Measurements from ENCODE around the gene CDK10. TPM values are rescaled to one million over a fixed set of nuclear protein-coding genes. Genes with fewer than 3 reads are reported as not detected.

CDK10 gene
- total RNA-seq, 1 experiment from 2014 or later = 76.6 TPM

- intact Hi-C loops (cut with micrococcal nuclease; ENCODE audit: unreplicated experiment) = loop anchor here (2.0 to 10.0 kb wide), 5 partner anchors 129 to 457 kb away; partner anchors contain the start of gene TUBB3
Measured at GRCh38 chr16:89701425-89702406, 15.2 kb downstream of the CDK10 start, which contains the start of gene SPATA2L. TSS of gene SPATA2L (minus strand) at chr16:89701705. CDS start at chr16:89701232, 473 bp downstream.

GRCh38 chr16:89704281-89704680, 17.8 kb downstream of the CDK10 start:
- H3K36me3 ChIP-seq (ENCODE audit: low read depth) = no peaks in the 10 kb centered on the region
- H3K4me2 ChIP-seq = no peak overlapping the region
- no peak overlapping the region for H3K4me3 ChIP-seq
- CTCF ChIA-PET = interaction anchor here (0.6 kb wide), 1 partner anchor 168 kb away, joined by 8 read pairs; no protein-coding TSS in a partner anchor
- H3F3A ChIP-seq (ENCODE audit: insufficient read depth, low read depth) = peaks cover 34% of the 10 kb centered on the region; the same call in 1 of the 2 replicates
- H3K27me3 ChIP-seq (ENCODE audit: insufficient read depth, low read depth) = no peaks in the 10 kb centered on the region
- no peaks in the 10 kb centered on the region for H3K79me2 ChIP-seq (ENCODE audit: low read depth)
- BruUV-seq (replicated peaks) = no TSS peak
- TF ChIP-seq EZH2 (IDR thresholded peaks at IDR 0.05; ENCODE audit: low read depth) = no peak
- TF ChIP-seq, protein P1, sequence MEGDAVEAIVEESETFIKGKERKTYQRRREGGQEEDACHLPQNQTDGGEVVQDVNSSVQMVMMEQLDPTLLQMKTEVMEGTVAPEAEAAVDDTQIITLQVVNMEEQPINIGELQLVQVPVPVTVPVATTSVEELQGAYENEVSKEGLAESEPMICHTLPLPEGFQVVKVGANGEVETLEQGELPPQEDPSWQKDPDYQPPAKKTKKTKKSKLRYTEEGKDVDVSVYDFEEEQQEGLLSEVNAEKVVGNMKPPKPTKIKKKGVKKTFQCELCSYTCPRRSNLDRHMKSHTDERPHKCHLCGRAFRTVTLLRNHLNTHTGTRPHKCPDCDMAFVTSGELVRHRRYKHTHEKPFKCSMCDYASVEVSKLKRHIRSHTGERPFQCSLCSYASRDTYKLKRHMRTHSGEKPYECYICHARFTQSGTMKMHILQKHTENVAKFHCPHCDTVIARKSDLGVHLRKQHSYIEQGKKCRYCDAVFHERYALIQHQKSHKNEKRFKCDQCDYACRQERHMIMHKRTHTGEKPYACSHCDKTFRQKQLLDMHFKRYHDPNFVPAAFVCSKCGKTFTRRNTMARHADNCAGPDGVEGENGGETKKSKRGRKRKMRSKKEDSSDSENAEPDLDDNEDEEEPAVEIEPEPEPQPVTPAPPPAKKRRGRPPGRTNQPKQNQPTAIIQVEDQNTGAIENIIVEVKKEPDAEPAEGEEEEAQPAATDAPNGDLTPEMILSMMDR (conservative IDR thresholded peaks at IDR 0.05) = no peak
- DNase-seq = no peak
- POLR2A ChIA-PET (ENCODE audit: unreplicated experiment) = interaction anchor here (0.6 kb wide), 1 partner anchor 169 kb away, joined by 16 read pairs; the partner anchor contains the start of gene TCF25
- H2AFZ ChIP-seq = no peak overlapping the region
- peaks cover 6% of the 10 kb centered on the region for H4K20me1 ChIP-seq (ENCODE audit: insufficient read depth)
- intact Hi-C loops (cut with micrococcal nuclease; ENCODE audit: unreplicated experiment) = loop anchor here (5.0 to 10.0 kb wide), 4 partner anchors 132 to 459 kb away; partner anchors contain the start of gene TUBB3
- peaks cover 5% of the 10 kb centered on the region; the same call in 1 of the 2 replicates for H3K4me1 ChIP-seq (replicated peaks; ENCODE audit: insufficient read depth)
- H3K9me2 ChIP-seq (ENCODE audit: insufficient read depth) = no peaks in the 10 kb centered on the region
- H3K27ac ChIP-seq = no peak overlapping the region
- no peaks in the 10 kb centered on the region for H3K9me3 ChIP-seq (ENCODE audit: insufficient read depth, low read depth)

More at GRCh38 chr16:89701425-89702406, 15.2 kb downstream of the CDK10 start, which contains the start of gene SPATA2L:
- Histone ChIP-seq H3K4me3 (peak within 1 kb of the TSS; percentile 67), H3K27me3 (ENCODE audit: insufficient read depth, low read depth) (no peaks in the 10 kb centered on the region), H3K4me1 (replicated peaks; ENCODE audit: insufficient read depth) (peaks cover 5% of the 10 kb centered on the region; the same call in 1 of the 2 replicates), H3K36me3 (ENCODE audit: low read depth) (no peaks in the 10 kb centered on the region), H3K4me2 (peak within 1 kb of the TSS; percentile 96), H2AFZ (peak within 1 kb of the TSS; percentile 71), H3K9me2 (ENCODE audit: insufficient read depth) (no peaks in the 10 kb centered on the region), H3K79me2 (ENCODE audit: low read depth) (no peaks in the 10 kb centered on the region), H3K27ac (peak within 1 kb of the TSS; percentile 29; the same call in 1 of the 2 replicates), H3F3A (ENCODE audit: insufficient read depth, low read depth) (peaks cover 32% of the 10 kb centered on the region; the same call in 1 of the 2 replicates), H3K9me3 (ENCODE audit: insufficient read depth, low read depth) (no peaks in the 10 kb centered on the region), H4K20me1 (ENCODE audit: insufficient read depth) (peaks cover 17% of the 10 kb centered on the region)
- ChIA-PET CTCF (interaction anchor here (1.6 to 2.0 kb wide), 2 partner anchors 160 to 171 kb away, joined by 6 to 7 read pairs; partner anchors contain the start of gene TCF25), POLR2A (ENCODE audit: unreplicated experiment) (interaction anchor here (0.6 kb wide), 1 partner anchor 30 kb away, joined by 8 read pairs; no protein-coding TSS in a partner anchor)
- DNase-seq = peak; percentile 87 to 99
- TF ChIP-seq, protein P1 (conservative IDR thresholded peaks at IDR 0.05) = no peak
- TF ChIP-seq EZH2 (IDR thresholded peaks at IDR 0.05; ENCODE audit: low read depth) = no peak
- BruUV-seq (replicated peaks) = no TSS peak

DNA sequence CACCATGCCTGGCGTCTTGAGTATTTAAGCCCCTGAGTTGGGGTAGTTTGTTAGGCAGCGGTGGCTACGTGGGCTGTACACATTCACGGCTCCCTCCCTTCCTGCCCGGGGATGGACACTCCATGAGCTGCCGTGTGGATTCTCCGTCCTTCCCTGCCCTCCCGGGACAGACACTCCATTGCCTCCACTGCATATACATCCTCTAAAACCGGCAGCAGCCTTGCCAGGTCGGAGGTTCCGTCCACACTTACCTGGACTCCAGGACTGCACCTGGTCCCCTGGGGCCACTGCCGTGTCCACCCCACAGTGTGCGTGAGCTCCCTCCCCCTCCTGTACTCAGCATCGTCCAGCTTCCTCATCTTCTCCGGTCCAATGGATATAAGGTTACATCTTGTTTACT, 18.5 kb downstream of the CDK10 start:
- Histone ChIP-seq H3K27me3 (ENCODE audit: insufficient read depth, low read depth) (no peaks in the 10 kb centered on the region), H3F3A (ENCODE audit: insufficient read depth, low read depth) (peaks cover 29% of the 10 kb centered on the region; the same call in 1 of the 2 replicates), H3K4me3 (no peak overlapping the region), H3K9me3 (ENCODE audit: insufficient read depth, low read depth) (no peaks in the 10 kb centered on the region), H3K27ac (no peak overlapping the region), H3K4me1 (replicated peaks; ENCODE audit: insufficient read depth) (no peaks in the 10 kb centered on the region; the same call in 1 of the 2 replicates), H3K9me2 (ENCODE audit: insufficient read depth) (no peaks in the 10 kb centered on the region), H2AFZ (no peak overlapping the region), H3K79me2 (ENCODE audit: low read depth) (no peaks in the 10 kb centered on the region), H4K20me1 (ENCODE audit: insufficient read depth) (no peaks in the 10 kb centered on the region), H3K4me2 (no peak overlapping the region), H3K36me3 (ENCODE audit: low read depth) (no peaks in the 10 kb centered on the region)
- BruUV-seq (replicated peaks) = no TSS peak
- intact Hi-C loops (cut with micrococcal nuclease; ENCODE audit: unreplicated experiment) = loop anchor here (10.0 kb wide), 1 partner anchor 460 kb away; no protein-coding TSS in a partner anchor
- TF ChIP-seq EZH2 (IDR thresholded peaks at IDR 0.05; ENCODE audit: low read depth) = no peak
- TF ChIP-seq, protein P1 (conservative IDR thresholded peaks at IDR 0.05) = no peak
- no peak for DNase-seq
- ChIA-PET CTCF (no interaction called here), POLR2A (ENCODE audit: unreplicated experiment) (interaction anchor here (0.6 kb wide), 1 partner anchor 43 kb away, joined by 7 read pairs; no protein-coding TSS in a partner anchor)

Data from PC-9 (cell line).